BLaER1 (cell line): ENCODE measurements around the gene COL12A1.

Experiments used
- H3K27ac ChIP-seq: shearing (Covaris generic); formaldehyde crosslinking; 2 replicates; pipeline ENCODE4 v1.8.1; 2022
- H3K27me3 ChIP-seq: shearing (Covaris generic); formaldehyde crosslinking; 2 replicates; pipeline ENCODE4 v1.8.1; 2022
- H3K36me3 ChIP-seq: shearing (Covaris generic); formaldehyde crosslinking; 2 replicates; pipeline ENCODE4 v1.8.1; 2022
- H3K4me1 ChIP-seq: shearing (Covaris generic); formaldehyde crosslinking; 2 replicates; pipeline ENCODE4 v1.8.1; 2022
- H3K4me2 ChIP-seq: shearing (Covaris generic); formaldehyde crosslinking; 2 replicates; pipeline ENCODE4 v1.8.1; 2022
- H3K4me3 ChIP-seq: shearing (Covaris generic); formaldehyde crosslinking; 2 replicates; pipeline ENCODE4 v1.8.1; 2022
- H3K9ac ChIP-seq: shearing (Covaris generic); formaldehyde crosslinking; 2 replicates; pipeline ENCODE4 v1.8.1; 2022
- H3K9me3 ChIP-seq: shearing (Covaris generic); formaldehyde crosslinking; 2 replicates; pipeline ENCODE4 v1.8.1; 2022
- H4K20me1 ChIP-seq: shearing (Covaris generic); formaldehyde crosslinking; 2 replicates; pipeline ENCODE4 v1.8.1; 2022
- Cebpa-rat ChIP-seq: shearing (Covaris generic); IDR thresholded peaks from 2 replicates; pipeline ENCODE4 v1.8.1; 2022

Gene COL12A1

GRCh38 chr6:75149240-75149639 lies 56.6 kb downstream of the COL12A1 start:
- no peaks in the 10 kb centered on the region for H3K36me3 ChIP-seq
- H3K9ac ChIP-seq = no peak overlapping the region
- H3K9me3 ChIP-seq = no peaks in the 10 kb centered on the region
- H3K4me3 ChIP-seq = no peak overlapping the region
- H4K20me1 ChIP-seq = no peaks in the 10 kb centered on the region
- no peak overlapping the region for H3K4me2 ChIP-seq
- no peaks in the 10 kb centered on the region for H3K4me1 ChIP-seq
- no peak overlapping the region for H3K27ac ChIP-seq
- no peak for TF ChIP-seq Cebpa-rat
- H3K27me3 ChIP-seq = no peaks in the 10 kb centered on the region

GRCh38 chr6:75147512-75147911 lies 58.3 kb downstream of the COL12A1 start:
- Histone ChIP-seq H3K9ac (no peak overlapping the region), H3K4me1 (no peaks in the 10 kb centered on the region), H3K27ac (no peak overlapping the region), H3K4me3 (no peak overlapping the region), H3K36me3 (no peaks in the 10 kb centered on the region), H3K4me2 (no peak overlapping the region), H3K9me3 (no peaks in the 10 kb centered on the region), H3K27me3 (no peaks in the 10 kb centered on the region), H4K20me1 (no peaks in the 10 kb centered on the region)
- TF ChIP-seq Cebpa-rat = no peak

GRCh38 chr6:75145976-75146375 lies 59.9 kb downstream of the COL12A1 start:
- Histone ChIP-seq H3K27me3 (no peaks in the 10 kb centered on the region), H4K20me1 (no peaks in the 10 kb centered on the region), H3K27ac (no peak overlapping the region), H3K36me3 (no peaks in the 10 kb centered on the region), H3K9ac (no peak overlapping the region), H3K4me3 (no peak overlapping the region), H3K9me3 (no peaks in the 10 kb centered on the region), H3K4me1 (no peaks in the 10 kb centered on the region), H3K4me2 (no peak overlapping the region)
- no peak for TF ChIP-seq Cebpa-rat

- Histone ChIP-seq H3K27me3 (no peaks in the 10 kb centered on the region), H3K9me3 (no peaks in the 10 kb centered on the region), H3K4me3 (no peak overlapping the region), H3K36me3 (no peaks in the 10 kb centered on the region), H4K20me1 (no peaks in the 10 kb centered on the region), H3K27ac (no peak overlapping the region), H3K4me1 (no peaks in the 10 kb centered on the region), H3K9ac (no peak overlapping the region), H3K4me2 (no peak overlapping the region)
- TF ChIP-seq Cebpa-rat = no peak
Observed at GRCh38 chr6:75145211-75145610, 60.6 kb downstream of the COL12A1 start.

GRCh38 chr6:75144386-75144785 lies 61.5 kb downstream of the COL12A1 start:
- Histone ChIP-seq H4K20me1 (no peaks in the 10 kb centered on the region), H3K9me3 (no peaks in the 10 kb centered on the region), H3K27me3 (no peaks in the 10 kb centered on the region), H3K27ac (no peak overlapping the region), H3K4me3 (no peak overlapping the region), H3K9ac (no peak overlapping the region), H3K4me2 (no peak overlapping the region), H3K36me3 (no peaks in the 10 kb centered on the region), H3K4me1 (no peaks in the 10 kb centered on the region)
- TF ChIP-seq Cebpa-rat = no peak

GRCh38 chr6:75143191-75143590 lies 62.7 kb downstream of the COL12A1 start:
- no peaks in the 10 kb centered on the region for H3K9me3 ChIP-seq
- no peak overlapping the region for H3K9ac ChIP-seq
- H3K4me3 ChIP-seq = no peak overlapping the region
- H3K4me1 ChIP-seq = no peaks in the 10 kb centered on the region
- no peak overlapping the region for H3K27ac ChIP-seq
- no peaks in the 10 kb centered on the region for H4K20me1 ChIP-seq
- no peak for TF ChIP-seq Cebpa-rat
- no peaks in the 10 kb centered on the region for H3K27me3 ChIP-seq
- H3K4me2 ChIP-seq = no peak overlapping the region
- no peaks in the 10 kb centered on the region for H3K36me3 ChIP-seq

GRCh38 chr6:75142721-75143120 lies 63.1 kb downstream of the COL12A1 start:
- Histone ChIP-seq H3K36me3 (no peaks in the 10 kb centered on the region), H3K4me3 (no peak overlapping the region), H3K4me2 (no peak overlapping the region), H4K20me1 (no peaks in the 10 kb centered on the region), H3K4me1 (no peaks in the 10 kb centered on the region), H3K9ac (no peak overlapping the region), H3K9me3 (no peaks in the 10 kb centered on the region), H3K27me3 (no peaks in the 10 kb centered on the region), H3K27ac (no peak overlapping the region)
- TF ChIP-seq Cebpa-rat = no peak

GRCh38 chr6:75135876-75136275 lies 70.0 kb downstream of the COL12A1 start:
- no peak overlapping the region for H3K27ac ChIP-seq
- no peaks in the 10 kb centered on the region for H3K9me3 ChIP-seq
- H4K20me1 ChIP-seq = no peaks in the 10 kb centered on the region
- H3K4me1 ChIP-seq = no peaks in the 10 kb centered on the region
- no peak overlapping the region for H3K9ac ChIP-seq
- H3K4me3 ChIP-seq = no peak overlapping the region
- no peak overlapping the region for H3K4me2 ChIP-seq
- no peak for TF ChIP-seq Cebpa-rat
- H3K36me3 ChIP-seq = no peaks in the 10 kb centered on the region
- no peaks in the 10 kb centered on the region for H3K27me3 ChIP-seq

GRCh38 chr6:75135450-75135849 lies 70.4 kb downstream of the COL12A1 start:
- Histone ChIP-seq H3K4me2 (no peak overlapping the region), H3K27me3 (no peaks in the 10 kb centered on the region), H4K20me1 (no peaks in the 10 kb centered on the region), H3K27ac (no peak overlapping the region), H3K4me3 (no peak overlapping the region), H3K9ac (no peak overlapping the region), H3K4me1 (no peaks in the 10 kb centered on the region), H3K9me3 (no peaks in the 10 kb centered on the region), H3K36me3 (no peaks in the 10 kb centered on the region)
- TF ChIP-seq Cebpa-rat = no peak

GRCh38 chr6:75130784-75131183 lies 75.1 kb downstream of the COL12A1 start:
- H4K20me1 ChIP-seq = no peaks in the 10 kb centered on the region
- 0 out of 2 replicates have a peak, but pooled peaks cover 4% of the 10 kb centered on the region for H3K4me1 ChIP-seq
- H3K9ac ChIP-seq = no peak overlapping the region
- no peaks in the 10 kb centered on the region for H3K36me3 ChIP-seq
- TF ChIP-seq Cebpa-rat = no peak
- no peak overlapping the region for H3K27ac ChIP-seq
- H3K4me3 ChIP-seq = no peak overlapping the region
- no peak overlapping the region for H3K4me2 ChIP-seq
- no peaks in the 10 kb centered on the region for H3K9me3 ChIP-seq
- no peaks in the 10 kb centered on the region for H3K27me3 ChIP-seq

GRCh38 chr6:75128878-75129570 lies 76.8 kb downstream of the COL12A1 start:
- no peaks in the 10 kb centered on the region for H4K20me1 ChIP-seq
- H3K4me2 ChIP-seq = no peak overlapping the region
- no peaks in the 10 kb centered on the region for H3K36me3 ChIP-seq
- H3K9ac ChIP-seq = no peak overlapping the region
- TF ChIP-seq Cebpa-rat = no peak
- H3K4me1 ChIP-seq = 0 out of 2 replicates have a peak, but pooled peaks cover 4% of the 10 kb centered on the region
- H3K9me3 ChIP-seq = no peaks in the 10 kb centered on the region
- no peak overlapping the region for H3K4me3 ChIP-seq
- H3K27ac ChIP-seq = no peak overlapping the region
- no peaks in the 10 kb centered on the region for H3K27me3 ChIP-seq
